Measurements from ENCODE around the gene HDAC2.
"Not testable (repeated sequence)": the region's sequence is repeated elsewhere in the genome, so short reads cannot be mapped to it uniquely, and the experiment has no call there.

DNA sequence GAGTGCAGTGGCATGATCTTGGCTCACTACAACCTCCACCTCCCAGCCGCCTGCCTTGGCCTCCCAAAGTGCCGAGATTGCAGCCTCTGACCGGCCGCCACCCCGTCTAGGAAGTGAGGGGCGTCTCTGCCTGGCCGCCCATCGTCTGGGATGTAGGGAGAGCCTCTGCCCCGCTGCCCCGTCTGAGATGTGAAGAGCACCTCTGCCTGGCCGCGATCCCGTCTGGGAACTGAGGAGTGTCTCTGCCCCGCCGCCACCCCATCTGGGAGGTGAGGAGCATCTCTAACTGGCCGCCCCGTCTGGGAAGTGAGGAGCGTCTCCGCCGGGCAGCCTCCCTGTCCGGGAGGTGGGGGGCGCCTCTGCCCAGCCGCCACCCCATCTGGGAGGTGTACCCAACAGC is 39.0 kb downstream of the HDAC2 start:
- TF ChIP-seq, protein P1, sequence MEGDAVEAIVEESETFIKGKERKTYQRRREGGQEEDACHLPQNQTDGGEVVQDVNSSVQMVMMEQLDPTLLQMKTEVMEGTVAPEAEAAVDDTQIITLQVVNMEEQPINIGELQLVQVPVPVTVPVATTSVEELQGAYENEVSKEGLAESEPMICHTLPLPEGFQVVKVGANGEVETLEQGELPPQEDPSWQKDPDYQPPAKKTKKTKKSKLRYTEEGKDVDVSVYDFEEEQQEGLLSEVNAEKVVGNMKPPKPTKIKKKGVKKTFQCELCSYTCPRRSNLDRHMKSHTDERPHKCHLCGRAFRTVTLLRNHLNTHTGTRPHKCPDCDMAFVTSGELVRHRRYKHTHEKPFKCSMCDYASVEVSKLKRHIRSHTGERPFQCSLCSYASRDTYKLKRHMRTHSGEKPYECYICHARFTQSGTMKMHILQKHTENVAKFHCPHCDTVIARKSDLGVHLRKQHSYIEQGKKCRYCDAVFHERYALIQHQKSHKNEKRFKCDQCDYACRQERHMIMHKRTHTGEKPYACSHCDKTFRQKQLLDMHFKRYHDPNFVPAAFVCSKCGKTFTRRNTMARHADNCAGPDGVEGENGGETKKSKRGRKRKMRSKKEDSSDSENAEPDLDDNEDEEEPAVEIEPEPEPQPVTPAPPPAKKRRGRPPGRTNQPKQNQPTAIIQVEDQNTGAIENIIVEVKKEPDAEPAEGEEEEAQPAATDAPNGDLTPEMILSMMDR (IDR thresholded peaks at IDR 0.05; ENCODE audit: borderline replicate concordance, extremely low read depth, low read length, poor library complexity, severe bottlenecking): not testable (repeated sequence)
- not testable (repeated sequence) for TF ChIP-seq EZH2 (IDR thresholded peaks at IDR 0.05; ENCODE audit: borderline replicate concordance, low read depth, low read length, severe bottlenecking)

Measured in DND-41 (cell line).